Mesothelial cell of epicardium (in vitro differentiated cells): ENCODE measurements around the gene PDLIM3. TPM values are rescaled to one million over a fixed set of nuclear protein-coding genes. Genes with fewer than 3 reads are reported as not detected.

Experiments used
- DNase-seq, 2 experiments: peaks; one replicate each; pipeline ENCODE4 v3.0.0; 2021; ENCODE audit warnings: low spot score in 2 of 2; ENCODE audit not compliant: unreplicated experiment in 2 of 2
- H3K27ac Mint-ChIP-seq: 2 replicates; pipeline ENCODE4 v1.8.0; 2021; ENCODE audit warnings: mixed read lengths
- H3K27me3 Mint-ChIP-seq: 2 replicates; pipeline ENCODE4 v1.8.0; 2021; ENCODE audit warnings: low read depth, mixed read lengths
- H3K36me3 Mint-ChIP-seq: 2 replicates; pipeline ENCODE4 v1.8.0; 2021; ENCODE audit warnings: mixed read lengths
- H3K4me1 Mint-ChIP-seq: 2 replicates; pipeline ENCODE4 v1.8.0; 2021; ENCODE audit warnings: mixed read lengths
- H3K4me3 Mint-ChIP-seq: 2 replicates; pipeline ENCODE4 v1.8.0; 2021; ENCODE audit warnings: mild to moderate bottlenecking, moderate library complexity, mixed read lengths
- H3K9me3 Mint-ChIP-seq: 2 replicates; pipeline ENCODE4 v1.8.0; 2021; ENCODE audit warnings: mixed read lengths
- CTCF ChIP-seq: fragments of 200-600 bp; sonication (generic); IDR thresholded peaks from one replicate; pipeline ENCODE4 v1.5.0; 2021; ENCODE audit warnings: antibody characterized with exemption; ENCODE audit not compliant: unreplicated experiment
- total RNA-seq: library from RNA; stranded (reverse); gene quantifications from 3 replicates; pipeline ENCODE4 v1.2.1, GENCODE V29; 2021

The PDLIM3 gene
- total RNA-seq, 1 donor from 2014 or later: 11.2 TPM

- Mint-ChIP-seq H3K4me1 (peaks cover 17% of the 10 kb centered on the region), H3K4me3 (no peak overlapping the region), H3K27ac (no peak overlapping the region), H3K36me3 (no peaks in the 10 kb centered on the region), H3K27me3 (peaks cover 45% of the 10 kb centered on the region), H3K9me3 (no peaks in the 10 kb centered on the region)
- DNase-seq: no peak
- no peak for TF ChIP-seq CTCF
Observed at GRCh38 chr4:185467101-185467500, 68.2 kb downstream of the PDLIM3 start.

GRCh38 chr4:185465707-185466106 is 69.6 kb downstream of the PDLIM3 start:
- TF ChIP-seq CTCF: no peak
- Mint-ChIP-seq H3K9me3 (no peaks in the 10 kb centered on the region), H3K27me3 (peaks cover 45% of the 10 kb centered on the region), H3K27ac (no peak overlapping the region), H3K4me1 (peaks cover 15% of the 10 kb centered on the region), H3K36me3 (no peaks in the 10 kb centered on the region), H3K4me3 (no peak overlapping the region)
- no peak for DNase-seq

GRCh38 chr4:185464887-185465286 is 70.4 kb downstream of the PDLIM3 start:
- peaks cover 15% of the 10 kb centered on the region for H3K4me1 Mint-ChIP-seq
- H3K4me3 Mint-ChIP-seq: no peak overlapping the region
- H3K36me3 Mint-ChIP-seq: no peaks in the 10 kb centered on the region
- H3K9me3 Mint-ChIP-seq: no peaks in the 10 kb centered on the region
- no peak overlapping the region for H3K27ac Mint-ChIP-seq
- no peak for DNase-seq
- peaks cover 39% of the 10 kb centered on the region for H3K27me3 Mint-ChIP-seq
- no peak for TF ChIP-seq CTCF

- no peak for TF ChIP-seq CTCF
- H3K4me3 Mint-ChIP-seq: no peak overlapping the region
Observed at GRCh38 chr4:185464183-185464582, 71.1 kb downstream of the PDLIM3 start.

GRCh38 chr4:185463541-185463940 is 71.8 kb downstream of the PDLIM3 start:
- no peak for TF ChIP-seq CTCF
- DNase-seq: no peak
- Mint-ChIP-seq H3K36me3 (no peaks in the 10 kb centered on the region), H3K4me3 (no peak overlapping the region), H3K27ac (no peak overlapping the region), H3K27me3 (peaks cover 26% of the 10 kb centered on the region), H3K4me1 (peaks cover 15% of the 10 kb centered on the region), H3K9me3 (no peaks in the 10 kb centered on the region)

More at GRCh38 chr4:185464183-185464582, 71.1 kb downstream of the PDLIM3 start:
- H3K27me3 Mint-ChIP-seq: peaks cover 32% of the 10 kb centered on the region
- DNase-seq: no peak
- H3K9me3 Mint-ChIP-seq: no peaks in the 10 kb centered on the region
- no peak overlapping the region for H3K27ac Mint-ChIP-seq
- H3K36me3 Mint-ChIP-seq: no peaks in the 10 kb centered on the region
- H3K4me1 Mint-ChIP-seq: peaks cover 15% of the 10 kb centered on the region

- no peaks in the 10 kb centered on the region for H3K9me3 Mint-ChIP-seq
- H3K36me3 Mint-ChIP-seq: no peaks in the 10 kb centered on the region
- no peak overlapping the region for H3K27ac Mint-ChIP-seq
- H3K4me1 Mint-ChIP-seq: peaks cover 15% of the 10 kb centered on the region
- peaks cover 10% of the 10 kb centered on the region for H3K27me3 Mint-ChIP-seq
- H3K4me3 Mint-ChIP-seq: no peak overlapping the region
- no peak for TF ChIP-seq CTCF
- DNase-seq: no peak
Observed at GRCh38 chr4:185461565-185461964, 73.7 kb downstream of the PDLIM3 start.
